Liver (tissue), 2 donors: Measurements from ENCODE around the gene E2F8.

ENCODE experiments used
- CTCF ChIP-seq: fragments of 150-350 bp; IDR thresholded peaks from 2 replicates; pipeline ENCODE4 v1.5.1; 2017; ENCODE audit warnings: improper control_type of control experiment, low read depth, low read length; ENCODE audit not compliant: missing input control
- MAX ChIP-seq: IDR thresholded peaks from 2 replicates; pipeline ENCODE4 v1.6.1; 2016; ENCODE audit warnings: antibody characterized with exemption
- REST ChIP-seq: IDR thresholded peaks from 2 replicates; pipeline ENCODE4 v1.6.1; 2016; ENCODE audit warnings: antibody characterized with exemption, mild to moderate bottlenecking
- donor health status: healthy.

DNA sequence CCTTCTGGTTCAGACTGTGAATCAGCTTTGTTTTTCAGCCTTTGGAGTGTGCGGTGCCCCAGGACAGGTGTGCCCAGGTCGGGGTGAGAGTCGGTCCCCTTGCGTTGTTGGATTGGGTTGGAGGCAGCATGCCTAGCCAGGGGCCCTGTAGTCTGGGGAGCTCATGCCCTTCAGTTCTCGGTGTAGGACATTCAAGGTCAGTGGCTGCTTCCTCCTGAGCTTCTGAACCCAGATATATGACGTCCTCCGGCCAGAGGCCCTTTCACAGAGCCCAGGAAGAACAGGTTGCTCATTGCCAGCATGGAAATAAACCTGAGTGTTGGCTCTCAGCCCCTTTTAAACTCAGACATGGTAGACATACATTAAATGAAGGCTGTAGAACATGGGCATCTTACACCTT, 41.7 kb downstream of the E2F8 start:
- no peak for TF ChIP-seq CTCF
- no peak for TF ChIP-seq MAX
- no peak for TF ChIP-seq REST
